ENCODE data around the gene SPOPL. TPM values are rescaled to one million over a fixed set of nuclear protein-coding genes. Genes with fewer than 3 reads are reported as not detected.

Gene SPOPL
- total and polyA plus RNA-seq, 4 donors = 3.4 to 15.8 (median 9.4) TPM

- H3K9ac ChIP-seq (ENCODE audit: low read depth in 1 of 2, low read length in 2 of 2) = no peak overlapping the region
- no peak for DNase-seq (ENCODE audit: low spot score)
- TF ChIP-seq TAF1 (conservative IDR thresholded peaks at IDR 0.05) (no peak), SP1 (IDR thresholded peaks at IDR 0.05) (no peak), EGR1 (IDR thresholded peaks at IDR 0.05; ENCODE audit: low read depth in 2 of 2) (no peak), ATF3 (IDR thresholded peaks at IDR 0.05) (no peak), FOXA2 (IDR thresholded peaks at IDR 0.05) (no peak), RXRA (IDR thresholded peaks at IDR 0.05) (no peak), NR2F2 (IDR thresholded peaks at IDR 0.05) (no peak), JUND (IDR thresholded peaks at IDR 0.05) (no peak), YY1 (IDR thresholded peaks at IDR 0.05) (no peak), MAX (IDR thresholded peaks at IDR 0.05) (no peak), GABPA (IDR thresholded peaks at IDR 0.05 in 1 of 2, conservative IDR thresholded peaks at IDR 0.05 in 1 of 2) (no peak), FOXA1 (IDR thresholded peaks at IDR 0.05) (no peak)
- TF ChIP-seq, protein P1, sequence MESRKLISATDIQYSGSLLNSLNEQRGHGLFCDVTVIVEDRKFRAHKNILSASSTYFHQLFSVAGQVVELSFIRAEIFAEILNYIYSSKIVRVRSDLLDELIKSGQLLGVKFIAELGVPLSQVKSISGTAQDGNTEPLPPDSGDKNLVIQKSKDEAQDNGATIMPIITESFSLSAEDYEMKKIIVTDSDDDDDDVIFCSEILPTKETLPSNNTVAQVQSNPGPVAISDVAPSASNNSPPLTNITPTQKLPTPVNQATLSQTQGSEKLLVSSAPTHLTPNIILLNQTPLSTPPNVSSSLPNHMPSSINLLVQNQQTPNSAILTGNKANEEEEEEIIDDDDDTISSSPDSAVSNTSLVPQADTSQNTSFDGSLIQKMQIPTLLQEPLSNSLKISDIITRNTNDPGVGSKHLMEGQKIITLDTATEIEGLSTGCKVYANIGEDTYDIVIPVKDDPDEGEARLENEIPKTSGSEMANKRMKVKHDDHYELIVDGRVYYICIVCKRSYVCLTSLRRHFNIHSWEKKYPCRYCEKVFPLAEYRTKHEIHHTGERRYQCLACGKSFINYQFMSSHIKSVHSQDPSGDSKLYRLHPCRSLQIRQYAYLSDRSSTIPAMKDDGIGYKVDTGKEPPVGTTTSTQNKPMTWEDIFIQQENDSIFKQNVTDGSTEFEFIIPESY (IDR thresholded peaks at IDR 0.05) = no peak
- TF ChIP-seq, protein P2, sequence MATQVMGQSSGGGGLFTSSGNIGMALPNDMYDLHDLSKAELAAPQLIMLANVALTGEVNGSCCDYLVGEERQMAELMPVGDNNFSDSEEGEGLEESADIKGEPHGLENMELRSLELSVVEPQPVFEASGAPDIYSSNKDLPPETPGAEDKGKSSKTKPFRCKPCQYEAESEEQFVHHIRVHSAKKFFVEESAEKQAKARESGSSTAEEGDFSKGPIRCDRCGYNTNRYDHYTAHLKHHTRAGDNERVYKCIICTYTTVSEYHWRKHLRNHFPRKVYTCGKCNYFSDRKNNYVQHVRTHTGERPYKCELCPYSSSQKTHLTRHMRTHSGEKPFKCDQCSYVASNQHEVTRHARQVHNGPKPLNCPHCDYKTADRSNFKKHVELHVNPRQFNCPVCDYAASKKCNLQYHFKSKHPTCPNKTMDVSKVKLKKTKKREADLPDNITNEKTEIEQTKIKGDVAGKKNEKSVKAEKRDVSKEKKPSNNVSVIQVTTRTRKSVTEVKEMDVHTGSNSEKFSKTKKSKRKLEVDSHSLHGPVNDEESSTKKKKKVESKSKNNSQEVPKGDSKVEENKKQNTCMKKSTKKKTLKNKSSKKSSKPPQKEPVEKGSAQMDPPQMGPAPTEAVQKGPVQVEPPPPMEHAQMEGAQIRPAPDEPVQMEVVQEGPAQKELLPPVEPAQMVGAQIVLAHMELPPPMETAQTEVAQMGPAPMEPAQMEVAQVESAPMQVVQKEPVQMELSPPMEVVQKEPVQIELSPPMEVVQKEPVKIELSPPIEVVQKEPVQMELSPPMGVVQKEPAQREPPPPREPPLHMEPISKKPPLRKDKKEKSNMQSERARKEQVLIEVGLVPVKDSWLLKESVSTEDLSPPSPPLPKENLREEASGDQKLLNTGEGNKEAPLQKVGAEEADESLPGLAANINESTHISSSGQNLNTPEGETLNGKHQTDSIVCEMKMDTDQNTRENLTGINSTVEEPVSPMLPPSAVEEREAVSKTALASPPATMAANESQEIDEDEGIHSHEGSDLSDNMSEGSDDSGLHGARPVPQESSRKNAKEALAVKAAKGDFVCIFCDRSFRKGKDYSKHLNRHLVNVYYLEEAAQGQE (IDR thresholded peaks at IDR 0.05) = no peak
- H3K27me3 ChIP-seq (ENCODE audit: control insufficient read depth in 4 of 4, insufficient read depth in 4 of 4, low read length in 3 of 4) = no peaks in the 10 kb centered on the region
- H3K9me3 ChIP-seq (ENCODE audit: control insufficient read depth in 4 of 4, low read length in 3 of 4) = no peaks in the 10 kb centered on the region
- no peaks in the 10 kb centered on the region for H3K4me1 ChIP-seq (ENCODE audit: control insufficient read depth in 4 of 4, insufficient read depth in 4 of 4, low read length in 3 of 4)
- H3K36me3 ChIP-seq (ENCODE audit: control insufficient read depth in 4 of 4, insufficient read depth in 3 of 4, low read depth in 1 of 4, low read length in 3 of 4) = peaks cover 0 to 2% (median 0%) of the 10 kb centered on the region in 4 donors
- H3K4me3 ChIP-seq (ENCODE audit: low read depth in 1 of 3, low read length in 3 of 3) = no peak overlapping the region
- no peak overlapping the region for H3K27ac ChIP-seq (ENCODE audit: low read depth in 1 of 2, low read length in 2 of 2)
Observed at GRCh38 chr2:138534791-138535190, 33.2 kb downstream of the SPOPL start.

- Histone ChIP-seq H3K4me1 (ENCODE audit: control insufficient read depth in 4 of 4, insufficient read depth in 4 of 4, low read length in 3 of 4) (no peaks in the 10 kb centered on the region), H3K27me3 (ENCODE audit: control insufficient read depth in 4 of 4, insufficient read depth in 4 of 4, low read length in 3 of 4) (no peaks in the 10 kb centered on the region), H3K9me3 (ENCODE audit: control insufficient read depth in 4 of 4, low read length in 3 of 4) (no peaks in the 10 kb centered on the region), H3K36me3 (ENCODE audit: control insufficient read depth in 4 of 4, insufficient read depth in 3 of 4, low read depth in 1 of 4, low read length in 3 of 4) (peaks cover 0 to 2% (median 0%) of the 10 kb centered on the region in 4 donors), H3K4me3 (ENCODE audit: low read depth in 1 of 3, low read length in 3 of 3) (no peak overlapping the region), H3K9ac (ENCODE audit: low read depth in 1 of 2, low read length in 2 of 2) (no peak overlapping the region), H3K27ac (ENCODE audit: low read depth in 1 of 2, low read length in 2 of 2) (no peak overlapping the region)
- no peak for TF ChIP-seq EGR1 (IDR thresholded peaks at IDR 0.05; ENCODE audit: low read depth in 2 of 2)
- TF ChIP-seq HNF4G (IDR thresholded peaks at IDR 0.05) = no peak
- no peak for TF ChIP-seq JUND (IDR thresholded peaks at IDR 0.05)
- no peak for TF ChIP-seq ATF3 (IDR thresholded peaks at IDR 0.05)
- no peak for TF ChIP-seq CTCF (IDR thresholded peaks at IDR 0.05; ENCODE audit: low read depth, low read length, missing input control)
- TF ChIP-seq TAF1 (conservative IDR thresholded peaks at IDR 0.05) = no peak
- no peak for TF ChIP-seq FOXA2 (IDR thresholded peaks at IDR 0.05)
- TF ChIP-seq YY1 (IDR thresholded peaks at IDR 0.05) = no peak
- 93% methylated on average over 2 of the region's 2 CpGs for WGBS
- no peak for DNase-seq (ENCODE audit: low spot score)
Observed at GRCh38 chr2:138536302-138536701, 34.7 kb downstream of the SPOPL start.

Data from liver (tissue), 9 donors.